Measurements from ENCODE around the gene GRIN1. TPM values are rescaled to one million over a fixed set of nuclear protein-coding genes. Genes with fewer than 3 reads are reported as not detected.

Gene GRIN1
- total and polyA plus RNA-seq, 2 of the 13 experiments (the other 11 are each of a cell fraction or from before 2014, with no cell fraction given) = 0.13 TPM; not detected in 1

DNA sequence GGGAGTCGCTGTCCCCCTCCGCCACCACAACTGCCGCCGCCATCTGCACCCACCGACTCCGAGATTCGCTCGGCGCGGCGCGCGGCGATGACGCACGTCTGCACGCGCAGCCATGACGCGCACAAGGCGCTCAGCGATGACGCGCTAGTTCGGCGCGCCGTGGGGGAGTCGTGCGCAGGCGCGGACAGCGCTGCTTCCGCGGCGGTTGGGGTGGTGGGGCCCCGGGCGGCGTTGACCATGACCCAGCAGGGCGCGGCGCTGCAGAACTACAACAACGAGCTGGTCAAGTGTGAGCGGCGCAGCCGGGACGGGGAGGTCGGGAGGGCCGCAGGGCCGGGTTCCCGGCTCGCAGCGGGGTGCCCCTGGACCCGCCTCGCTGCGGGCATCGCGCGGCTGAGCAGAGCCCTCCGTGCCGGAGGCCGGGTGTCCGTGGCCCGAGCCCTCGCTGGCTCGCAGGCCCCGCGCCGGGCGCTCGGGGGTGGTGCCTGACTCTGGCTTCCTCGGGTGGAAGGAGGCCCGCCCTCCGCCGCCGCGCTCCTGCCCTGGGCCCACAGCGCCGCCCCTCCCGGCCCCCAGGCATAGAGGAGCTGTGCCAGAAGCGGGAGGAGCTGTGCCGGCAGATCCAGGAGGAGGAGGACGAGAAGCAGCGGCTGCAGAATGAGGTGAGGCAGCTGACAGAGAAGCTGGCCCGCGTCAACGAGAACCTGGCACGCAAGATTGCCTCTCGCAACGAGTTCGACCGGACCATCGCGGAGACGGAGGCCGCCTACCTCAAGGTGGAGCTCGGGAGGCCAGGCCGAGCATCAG, 49.7 kb downstream of the GRIN1 start, which contains the start of the genes ANAPC2 and SSNA1 (continued):
- TF ChIP-seq REXO4 (CRISPR knock-in tag; IDR thresholded peaks at IDR 0.05; ENCODE audit: borderline replicate concordance) (no peak), YY1 (IDR thresholded peaks at IDR 0.05; ENCODE audit: insufficient read depth, insufficient replicate concordance, low read depth, low read length) (peak; percentile 92), ETV6 (CRISPR knock-in tag; conservative IDR thresholded peaks at IDR 0.05) (0 out of 2 replicates have a peak, but pooled peaks have one; percentile 57), DNMT1 (CRISPR knock-in tag; IDR thresholded peaks at IDR 0.05) (peak; percentile 93), ADNP (CRISPR knock-in tag; IDR thresholded peaks at IDR 0.05) (no peak), ZNF737 (CRISPR knock-in tag; IDR thresholded peaks at IDR 0.05; ENCODE audit: borderline replicate concordance) (no peak), ETV5 (CRISPR knock-in tag; IDR thresholded peaks at IDR 0.05; ENCODE audit: borderline replicate concordance) (peak; percentile 67; the same call in 1 of the 2 replicates), FOSL2 (CRISPR knock-in tag; IDR thresholded peaks at IDR 0.05) (peak; percentile 78), ZNF672 (CRISPR knock-in tag; IDR thresholded peaks at IDR 0.05) (no peak; the same call in 1 of the 2 replicates), MIER3 (CRISPR knock-in tag; IDR thresholded peaks at IDR 0.05; ENCODE audit: borderline replicate concordance) (peak; percentile 91; the same call in 1 of the 2 replicates), ZNF232 (CRISPR knock-in tag; IDR thresholded peaks at IDR 0.05; ENCODE audit: borderline replicate concordance) (no peak; the same call in 1 of the 2 replicates)
- TF ChIP-seq, protein P1, sequence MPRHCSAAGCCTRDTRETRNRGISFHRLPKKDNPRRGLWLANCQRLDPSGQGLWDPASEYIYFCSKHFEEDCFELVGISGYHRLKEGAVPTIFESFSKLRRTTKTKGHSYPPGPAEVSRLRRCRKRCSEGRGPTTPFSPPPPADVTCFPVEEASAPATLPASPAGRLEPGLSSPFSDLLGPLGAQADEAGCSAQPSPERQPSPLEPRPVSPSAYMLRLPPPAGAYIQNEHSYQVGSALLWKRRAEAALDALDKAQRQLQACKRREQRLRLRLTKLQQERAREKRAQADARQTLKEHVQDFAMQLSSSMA (CRISPR knock-in tag; IDR thresholded peaks at IDR 0.05) = no peak
- TF ChIP-seq, protein P2, sequence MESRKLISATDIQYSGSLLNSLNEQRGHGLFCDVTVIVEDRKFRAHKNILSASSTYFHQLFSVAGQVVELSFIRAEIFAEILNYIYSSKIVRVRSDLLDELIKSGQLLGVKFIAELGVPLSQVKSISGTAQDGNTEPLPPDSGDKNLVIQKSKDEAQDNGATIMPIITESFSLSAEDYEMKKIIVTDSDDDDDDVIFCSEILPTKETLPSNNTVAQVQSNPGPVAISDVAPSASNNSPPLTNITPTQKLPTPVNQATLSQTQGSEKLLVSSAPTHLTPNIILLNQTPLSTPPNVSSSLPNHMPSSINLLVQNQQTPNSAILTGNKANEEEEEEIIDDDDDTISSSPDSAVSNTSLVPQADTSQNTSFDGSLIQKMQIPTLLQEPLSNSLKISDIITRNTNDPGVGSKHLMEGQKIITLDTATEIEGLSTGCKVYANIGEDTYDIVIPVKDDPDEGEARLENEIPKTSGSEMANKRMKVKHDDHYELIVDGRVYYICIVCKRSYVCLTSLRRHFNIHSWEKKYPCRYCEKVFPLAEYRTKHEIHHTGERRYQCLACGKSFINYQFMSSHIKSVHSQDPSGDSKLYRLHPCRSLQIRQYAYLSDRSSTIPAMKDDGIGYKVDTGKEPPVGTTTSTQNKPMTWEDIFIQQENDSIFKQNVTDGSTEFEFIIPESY (CRISPR knock-in tag; IDR thresholded peaks at IDR 0.05) = peak; percentile 79
- TF ChIP-seq, protein P3, sequence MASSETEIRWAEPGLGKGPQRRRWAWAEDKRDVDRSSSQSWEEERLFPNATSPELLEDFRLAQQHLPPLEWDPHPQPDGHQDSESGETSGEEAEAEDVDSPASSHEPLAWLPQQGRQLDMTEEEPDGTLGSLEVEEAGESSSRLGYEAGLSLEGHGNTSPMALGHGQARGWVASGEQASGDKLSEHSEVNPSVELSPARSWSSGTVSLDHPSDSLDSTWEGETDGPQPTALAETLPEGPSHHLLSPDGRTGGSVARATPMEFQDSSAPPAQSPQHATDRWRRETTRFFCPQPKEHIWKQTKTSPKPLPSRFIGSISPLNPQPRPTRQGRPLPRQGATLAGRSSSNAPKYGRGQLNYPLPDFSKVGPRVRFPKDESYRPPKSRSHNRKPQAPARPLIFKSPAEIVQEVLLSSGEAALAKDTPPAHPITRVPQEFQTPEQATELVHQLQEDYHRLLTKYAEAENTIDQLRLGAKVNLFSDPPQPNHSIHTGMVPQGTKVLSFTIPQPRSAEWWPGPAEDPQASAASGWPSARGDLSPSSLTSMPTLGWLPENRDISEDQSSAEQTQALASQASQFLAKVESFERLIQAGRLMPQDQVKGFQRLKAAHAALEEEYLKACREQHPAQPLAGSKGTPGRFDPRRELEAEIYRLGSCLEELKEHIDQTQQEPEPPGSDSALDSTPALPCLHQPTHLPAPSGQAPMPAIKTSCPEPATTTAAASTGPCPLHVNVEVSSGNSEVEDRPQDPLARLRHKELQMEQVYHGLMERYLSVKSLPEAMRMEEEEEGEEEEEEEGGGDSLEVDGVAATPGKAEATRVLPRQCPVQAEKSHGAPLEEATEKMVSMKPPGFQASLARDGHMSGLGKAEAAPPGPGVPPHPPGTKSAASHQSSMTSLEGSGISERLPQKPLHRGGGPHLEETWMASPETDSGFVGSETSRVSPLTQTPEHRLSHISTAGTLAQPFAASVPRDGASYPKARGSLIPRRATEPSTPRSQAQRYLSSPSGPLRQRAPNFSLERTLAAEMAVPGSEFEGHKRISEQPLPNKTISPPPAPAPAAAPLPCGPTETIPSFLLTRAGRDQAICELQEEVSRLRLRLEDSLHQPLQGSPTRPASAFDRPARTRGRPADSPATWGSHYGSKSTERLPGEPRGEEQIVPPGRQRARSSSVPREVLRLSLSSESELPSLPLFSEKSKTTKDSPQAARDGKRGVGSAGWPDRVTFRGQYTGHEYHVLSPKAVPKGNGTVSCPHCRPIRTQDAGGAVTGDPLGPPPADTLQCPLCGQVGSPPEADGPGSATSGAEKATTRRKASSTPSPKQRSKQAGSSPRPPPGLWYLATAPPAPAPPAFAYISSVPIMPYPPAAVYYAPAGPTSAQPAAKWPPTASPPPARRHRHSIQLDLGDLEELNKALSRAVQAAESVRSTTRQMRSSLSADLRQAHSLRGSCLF (CRISPR knock-in tag; IDR thresholded peaks at IDR 0.05; ENCODE audit: borderline replicate concordance) = no peak
- TF ChIP-seq, protein P4, sequence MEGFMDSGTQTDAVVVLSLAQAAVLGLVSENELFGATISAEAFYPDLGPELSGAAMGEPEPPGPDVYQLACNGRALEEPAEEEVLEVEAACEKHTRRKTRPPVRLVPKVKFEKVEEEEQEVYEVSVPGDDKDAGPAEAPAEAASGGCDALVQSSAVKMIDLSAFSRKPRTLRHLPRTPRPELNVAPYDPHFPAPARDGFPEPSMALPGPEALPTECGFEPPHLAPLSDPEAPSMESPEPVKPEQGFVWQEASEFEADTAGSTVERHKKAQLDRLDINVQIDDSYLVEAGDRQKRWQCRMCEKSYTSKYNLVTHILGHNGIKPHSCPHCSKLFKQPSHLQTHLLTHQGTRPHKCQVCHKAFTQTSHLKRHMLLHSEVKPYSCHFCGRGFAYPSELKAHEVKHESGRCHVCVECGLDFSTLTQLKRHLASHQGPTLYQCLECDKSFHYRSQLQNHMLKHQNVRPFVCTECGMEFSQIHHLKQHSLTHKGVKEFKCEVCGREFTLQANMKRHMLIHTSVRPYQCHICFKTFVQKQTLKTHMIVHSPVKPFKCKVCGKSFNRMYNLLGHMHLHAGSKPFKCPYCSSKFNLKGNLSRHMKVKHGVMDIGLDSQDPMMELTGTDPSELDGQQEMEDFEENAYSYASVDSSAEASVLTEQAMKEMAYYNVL (CRISPR knock-in tag; IDR thresholded peaks at IDR 0.05; ENCODE audit: borderline replicate concordance) = peak; percentile 68; the same call in 1 of the 2 replicates
- TF ChIP-seq, protein P5, sequence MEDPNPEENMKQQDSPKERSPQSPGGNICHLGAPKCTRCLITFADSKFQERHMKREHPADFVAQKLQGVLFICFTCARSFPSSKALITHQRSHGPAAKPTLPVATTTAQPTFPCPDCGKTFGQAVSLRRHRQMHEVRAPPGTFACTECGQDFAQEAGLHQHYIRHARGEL (CRISPR knock-in tag; IDR thresholded peaks at IDR 0.05) = peak; percentile 69; the same call in 1 of the 2 replicates
- TF ChIP-seq, protein P6, sequence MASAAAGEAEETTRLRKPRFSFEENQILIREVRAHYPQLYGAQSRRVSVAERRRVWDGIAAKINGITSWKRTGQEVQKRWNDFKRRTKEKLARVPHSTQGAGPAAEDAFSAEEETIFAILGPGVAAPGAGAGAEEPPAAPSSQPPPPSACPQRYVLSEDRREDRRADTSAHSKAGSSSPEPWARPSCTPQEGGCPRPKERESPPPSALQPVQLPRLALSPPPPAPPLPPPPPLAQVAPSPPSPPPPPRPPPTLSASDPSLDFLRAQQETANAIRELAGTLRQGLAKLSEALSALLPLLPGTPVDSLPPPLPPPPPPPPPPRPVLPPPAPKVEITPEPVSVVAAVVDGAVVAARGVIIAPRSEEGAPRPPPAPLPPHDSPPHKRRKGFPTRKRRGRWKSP (CRISPR knock-in tag; IDR thresholded peaks at IDR 0.05) = peak; percentile 90

Data from HepG2 (cell line).